Activated naive CD4-positive, alpha-beta T cell treated with anti-CD3 and anti-CD28 coated beads, Interleukin-2, amount 50 U/mL, for 72 hours (primary cell): ENCODE data around the gene ASMT. TPM values are rescaled to one million over a fixed set of nuclear protein-coding genes. Genes with fewer than 3 reads are reported as not detected.
"Not testable (repeated sequence)": the region's sequence is repeated elsewhere in the genome, so short reads cannot be mapped to it uniquely, and the experiment has no call there.

ENCODE experiments used
- ATAC-seq, 2 donors: fragments of 150-1000 bp; cut with Tn5 transposase; 2 replicates each; pipeline ENCODE4 v1.10.0; 2021; ENCODE audit warnings: mild to moderate bottlenecking in 2 of 2, moderate library complexity in 2 of 2
- DNase-seq, 2 donors: peaks; one replicate each; pipeline ENCODE4 v3.0.0; 2021 to 2022; ENCODE audit warnings: low spot score in 2 of 2
- H3K27ac Mint-ChIP-seq, 2 donors: one replicate each; pipeline ENCODE4 v1.8.0; 2022; ENCODE audit warnings: mild to moderate bottlenecking in 2 of 2, mixed read lengths in 2 of 2
- H3K36me3 Mint-ChIP-seq, 2 donors: one replicate each; pipeline ENCODE4 v1.8.0; 2022; ENCODE audit warnings: mixed read lengths in 2 of 2
- H3K9me3 Mint-ChIP-seq, 2 donors: one replicate each; pipeline ENCODE4 v1.8.0; 2022; ENCODE audit warnings: mixed read lengths in 2 of 2
- total RNA-seq, 2 donors: library from RNA; stranded (reverse); gene quantifications; one replicate each; pipeline ENCODE4 v1.2.3, GENCODE V29; 2022

ASMT gene
- total RNA-seq, 2 donors from 2014 or later, result 1.1 TPM; not detected in 1

- Mint-ChIP-seq H3K9me3 (no peaks in the 10 kb centered on the region), H3K36me3 (peaks cover 21 to 35% of the 10 kb centered on the region in 2 donors), H3K27ac (peak overlapping the region; percentile 79 to 91)
- DNase-seq (peak; percentile 85 to 90), ATAC-seq (peak; percentile 83 to 93)
Measured at GRCh38 chrX:1661048-1661921, 46.4 kb downstream of the ASMT start.

- peak overlapping the region; percentile 79 to 91 for H3K27ac Mint-ChIP-seq
- peaks cover 21 to 40% of the 10 kb centered on the region in 2 donors for H3K36me3 Mint-ChIP-seq
- H3K9me3 Mint-ChIP-seq, result no peaks in the 10 kb centered on the region
- DNase-seq (no peak), ATAC-seq (no peak)
Measured at GRCh38 chrX:1661922-1662221, 47.0 kb downstream of the ASMT start.

- ATAC-seq (no peak), DNase-seq (peak in 1 of 2 donors; percentile 31)
- Mint-ChIP-seq H3K36me3 (peaks cover 0 to 42% of the 10 kb centered on the region in 2 donors), H3K9me3 (no peaks in the 10 kb centered on the region), H3K27ac (peak overlapping the region in 1 of 2 donors; percentile 41)
Measured at GRCh38 chrX:1667566-1667965, 52.7 kb downstream of the ASMT start.

GRCh38 chrX:1673337-1673736 is 58.5 kb downstream of the ASMT start:
- Mint-ChIP-seq H3K36me3 (peaks cover 0 to 18% of the 10 kb centered on the region in 2 donors), H3K27ac (no peak overlapping the region), H3K9me3 (no peaks in the 10 kb centered on the region)
- DNase-seq (peak; percentile 41 to 55), ATAC-seq (no peak)

- ATAC-seq (no peak), DNase-seq (no peak)
- Mint-ChIP-seq H3K9me3 (peaks cover 5 to 9% of the 10 kb centered on the region in 2 donors), H3K27ac (no peak overlapping the region), H3K36me3 (peaks cover 5 to 20% of the 10 kb centered on the region in 2 donors)
Measured at GRCh38 chrX:1676866-1677265, 62.0 kb downstream of the ASMT start.

GRCh38 chrX:1679238-1679637 is 64.4 kb downstream of the ASMT start:
- ATAC-seq (peak; percentile 43 to 99), DNase-seq (peak in 1 of 2 donors; percentile 58)
- peak overlapping the region in 1 of 2 donors; percentile 8 for H3K27ac Mint-ChIP-seq
- peaks cover 15 to 21% of the 10 kb centered on the region in 2 donors for H3K9me3 Mint-ChIP-seq
- H3K36me3 Mint-ChIP-seq, result peaks cover 13 to 21% of the 10 kb centered on the region in 2 donors

GRCh38 chrX:1681439-1681838 is 66.6 kb downstream of the ASMT start:
- H3K36me3 Mint-ChIP-seq, result peaks cover 13 to 26% of the 10 kb centered on the region in 2 donors
- peaks cover 15 to 21% of the 10 kb centered on the region in 2 donors for H3K9me3 Mint-ChIP-seq
- DNase-seq, result no peak
- peak overlapping the region; percentile 38 to 88 for H3K27ac Mint-ChIP-seq
- no peak for ATAC-seq

- Mint-ChIP-seq H3K27ac (peak overlapping the region; percentile 38 to 88), H3K36me3 (peaks cover 13 to 26% of the 10 kb centered on the region in 2 donors), H3K9me3 (peaks cover 15 to 21% of the 10 kb centered on the region in 2 donors)
- DNase-seq, ATAC-seq: not testable (repeated sequence)
Measured at GRCh38 chrX:1681856-1682255, 67.0 kb downstream of the ASMT start.

- peak overlapping the region in 1 of 2 donors; percentile 88 for H3K27ac Mint-ChIP-seq
- H3K36me3 Mint-ChIP-seq, result peaks cover 13 to 26% of the 10 kb centered on the region in 2 donors
- not testable (repeated sequence) for DNase-seq, ATAC-seq
- H3K9me3 Mint-ChIP-seq, result peaks cover 15 to 21% of the 10 kb centered on the region in 2 donors
Measured at GRCh38 chrX:1682501-1682900, 67.6 kb downstream of the ASMT start.

GRCh38 chrX:1684883-1685282 is 70.0 kb downstream of the ASMT start:
- Mint-ChIP-seq H3K9me3 (peaks cover 11 to 12% of the 10 kb centered on the region in 2 donors), H3K27ac (peak overlapping the region in 1 of 2 donors; percentile 44), H3K36me3 (peaks cover 7 to 18% of the 10 kb centered on the region in 2 donors)
- not testable (repeated sequence) for DNase-seq, ATAC-seq

- peaks cover 11 to 12% of the 10 kb centered on the region in 2 donors for H3K9me3 Mint-ChIP-seq
- H3K27ac Mint-ChIP-seq, result peak overlapping the region in 1 of 2 donors; percentile 44
- not testable (repeated sequence) for DNase-seq, ATAC-seq
- H3K36me3 Mint-ChIP-seq, result peaks cover 7 to 18% of the 10 kb centered on the region in 2 donors
Measured at GRCh38 chrX:1685444-1685880, 70.6 kb downstream of the ASMT start.

- no peak for ATAC-seq
- H3K27ac Mint-ChIP-seq, result no peak overlapping the region
Measured at GRCh38 chrX:1686642-1687041, 71.8 kb downstream of the ASMT start.

More at GRCh38 chrX:1686642-1687041, 71.8 kb downstream of the ASMT start:
- Mint-ChIP-seq H3K36me3 (peaks cover 7 to 18% of the 10 kb centered on the region in 2 donors), H3K9me3 (peaks cover 11 to 12% of the 10 kb centered on the region in 2 donors)
- no peak for DNase-seq

Other genes starting within 250 kb of the ASMT start
- 100 to 1,000 TPM; 382 to 645 TPM for gene SLC25A6, start 222.9 kb upstream of the ASMT start, total RNA-seq
- 10 to 100 TPM; 54.9 to 58.0 TPM for gene ASMTL, start 162.2 kb upstream of the ASMT start, total RNA-seq
- 10 to 100 TPM; 18.9 TPM for gene P2RY8, start 77.9 kb upstream of the ASMT start, total RNA-seq
- 10 to 100 TPM; 48.6 to 70.1 TPM for gene AKAP17A, start 23.5 kb upstream of the ASMT start, total RNA-seq